PC-3 (cell line): Measurements from ENCODE around the gene SCN1B. TPM values are rescaled to one million over a fixed set of nuclear protein-coding genes. Genes with fewer than 3 reads are reported as not detected.
A peak's percentile ranks its signal among the peaks of the same experiment; 100 is the strongest.
"Not testable (repeated sequence)": the region's sequence is repeated elsewhere in the genome, so short reads cannot be mapped to it uniquely, and the experiment has no call there.

ENCODE experiments used
- ATAC-seq: fragments of 200-7000 bp; cut with Tn5 transposase; 2 replicates; pipeline ENCODE4 v1.9.1; 2020; ENCODE audit warnings: mild to moderate bottlenecking, moderate library complexity
- BruUV-seq: library from RNA; stranded (reverse); fragments of 400-500 nt; replicated peaks from 2 replicates; lab custom pipeline; 2021; lab: Mats Ljungman, UMichigan
- CTCF ChIA-PET: fragments of 300-600 bp; sonication (Branson Sonifier 250); formaldehyde crosslinking; loops from one replicate; lab custom pipeline; 2022; ENCODE audit warnings: antibody characterized with exemption; lab: Charles Lee
- POLR2A ChIA-PET: fragments of 300-600 bp; sonication (Branson Sonifier 250); formaldehyde crosslinking; loops from one replicate; lab custom pipeline; 2022; ENCODE audit warnings: antibody characterized with exemption; ENCODE audit not compliant: unreplicated experiment; lab: Charles Lee
- DNase-seq: peaks from one replicate; pipeline ENCODE4 v3.0.0-alpha.2; 2015
- H2AFZ ChIP-seq: fragments of 300-600 bp; sonication (generic); 2 replicates; pipeline ENCODE4 v1.6.0; 2016; ENCODE audit warnings: antibody characterized with exemption, low read length
- H3F3A ChIP-seq: fragments of 300-600 bp; sonication (generic); one replicate; pipeline ENCODE4 v1.6.0; 2017; ENCODE audit warnings: antibody characterized with exemption, low read length, control low read depth, mild to moderate bottlenecking; ENCODE audit not compliant: unreplicated experiment
- H3K27ac ChIP-seq: fragments of 300-600 bp; sonication (generic); 2 replicates; pipeline ENCODE4 v1.5.1; 2016; ENCODE audit warnings: mild to moderate bottlenecking, low read length
- H3K27me3 ChIP-seq: fragments of 300-600 bp; sonication (generic); 2 replicates; pipeline ENCODE4 v1.6.1; 2016; ENCODE audit warnings: low read length, mixed read lengths
- H3K36me3 ChIP-seq: fragments of 300-600 bp; sonication (generic); 2 replicates; pipeline ENCODE4 v1.6.1; 2016; ENCODE audit warnings: low read depth, mixed run types, low read length, mixed read lengths
- H3K4me1 ChIP-seq: fragments of 300-600 bp; sonication (generic); 2 replicates; pipeline ENCODE4 v1.5.1; 2016; ENCODE audit warnings: low read length; ENCODE audit not compliant: insufficient read depth
- H3K4me2 ChIP-seq: fragments of 300-600 bp; sonication (generic); 2 replicates; pipeline ENCODE4 v1.6.0; 2016; ENCODE audit warnings: low read length
- H3K4me3 ChIP-seq: fragments of 300-600 bp; sonication (generic); 2 replicates; pipeline ENCODE4 v1.5.1; 2016; ENCODE audit warnings: mild to moderate bottlenecking, low read length, mixed read lengths
- H3K79me2 ChIP-seq: fragments of 300-600 bp; sonication (generic); 2 replicates; pipeline ENCODE4 v1.6.1; 2017; ENCODE audit warnings: low read length, mixed read lengths
- H3K9ac ChIP-seq: fragments of 300-600 bp; sonication (generic); 2 replicates; pipeline ENCODE4 v1.6.0; 2016; ENCODE audit warnings: mild to moderate bottlenecking, low read length
- H3K9me2 ChIP-seq: fragments of 300-600 bp; sonication (generic); replicated peaks from 2 replicates; pipeline ENCODE4 v1.6.1; 2016; ENCODE audit warnings: mixed run types, low read length, mixed read lengths
- H3K9me3 ChIP-seq: fragments of 300-600 bp; sonication (generic); 2 replicates; pipeline ENCODE4 v1.6.1; 2016; ENCODE audit warnings: low read length, mixed read lengths
- H4K20me1 ChIP-seq: fragments of 300-600 bp; sonication (generic); 2 replicates; pipeline ENCODE4 v1.6.1; 2016; ENCODE audit warnings: low read length, mixed read lengths
- CTCF ChIP-seq: fragments of 300-600 bp; sonication (generic); conservative IDR thresholded peaks from 2 replicates; pipeline ENCODE4 v1.5.1; 2017; ENCODE audit warnings: antibody characterized with exemption, low read depth, mild to moderate bottlenecking, low read length
- EZH2 ChIP-seq: fragments of 300-600 bp; sonication (generic); IDR thresholded peaks from one replicate; pipeline ENCODE4 v1.6.1; 2017; ENCODE audit warnings: antibody characterized with exemption, mild to moderate bottlenecking, low read length; ENCODE audit not compliant: unreplicated experiment
- EZH2phosphoT487 ChIP-seq: fragments of 300-600 bp; sonication (generic); IDR thresholded peaks from 2 replicates; pipeline ENCODE4 v1.6.1; 2018; ENCODE audit warnings: mild to moderate bottlenecking, antibody characterized with exemption, low read length, borderline replicate concordance
- intact Hi-C: fragments of 100-400 bp; cut with micrococcal nuclease; formaldehyde crosslinking; loops from 2 replicates; pipeline ENCODE4 v1.9.0; 2023
- total RNA-seq: library from RNA; depleted of rRNA; stranded (reverse); fragments of >200 nt; gene quantifications from 2 replicates; pipeline ENCODE4 v1.2.3, GENCODE V29; 2014

Gene SCN1B
- total RNA-seq, 1 experiment from 2014 or later: 1.7 TPM

- H3K4me2 ChIP-seq: no peak overlapping the region
- no peak overlapping the region for H3K27ac ChIP-seq
- peaks cover 3% of the 10 kb centered on the region; the same call in 1 of the 2 replicates for H3K36me3 ChIP-seq
- ChIA-PET POLR2A (no interaction called here), CTCF (no interaction called here)
- H3K9ac ChIP-seq: no peak overlapping the region
- intact Hi-C loops: no loop called here
- no peaks in the 10 kb centered on the region for H3K9me3 ChIP-seq
- DNase-seq: peak; percentile 9
- no peaks in the 10 kb centered on the region for H3F3A ChIP-seq
- no peaks in the 10 kb centered on the region for H3K9me2 ChIP-seq
- TF ChIP-seq EZH2phosphoT487: no peak
- TF ChIP-seq EZH2: no peak
- no peak for TF ChIP-seq CTCF
- H4K20me1 ChIP-seq: no peaks in the 10 kb centered on the region
- no peak overlapping the region for H3K4me3 ChIP-seq
- ATAC-seq: peak; percentile 11; the same call in 1 of the 2 replicates
- H3K27me3 ChIP-seq: no peaks in the 10 kb centered on the region
- H3K4me1 ChIP-seq: 0 out of 2 replicates have a peak, but pooled peaks cover 4% of the 10 kb centered on the region
- BruUV-seq: no TSS peak
- no peaks in the 10 kb centered on the region for H3K79me2 ChIP-seq
- no peak overlapping the region for H2AFZ ChIP-seq
These were observed 2.2 kb upstream of the SCN1B start for GRCh38 chr19:35027851-35028599.

- H3K9ac ChIP-seq, H3K9me2 ChIP-seq, H3K27me3 ChIP-seq, POLR2A ChIA-PET, H3K4me2 ChIP-seq, H2AFZ ChIP-seq, H3K4me3 ChIP-seq, intact Hi-C loops, H3K9me3 ChIP-seq, CTCF ChIA-PET, H3K27ac ChIP-seq, H4K20me1 ChIP-seq, BruUV-seq, H3K4me1 ChIP-seq, H3K79me2 ChIP-seq, H3F3A ChIP-seq, H3K36me3 ChIP-seq, DNase-seq, ATAC-seq: not testable (repeated sequence)
These were observed 1.7 kb upstream of the SCN1B start for GRCh38 chr19:35028600-35028885.

- POLR2A ChIA-PET, H3K27me3 ChIP-seq, H3K4me3 ChIP-seq, BruUV-seq, H3K27ac ChIP-seq, H3K79me2 ChIP-seq, H3F3A ChIP-seq, ATAC-seq, H3K9me2 ChIP-seq, CTCF ChIA-PET, DNase-seq, H3K9me3 ChIP-seq, H3K4me2 ChIP-seq, H3K36me3 ChIP-seq, H2AFZ ChIP-seq, intact Hi-C loops, H4K20me1 ChIP-seq, H3K4me1 ChIP-seq, H3K9ac ChIP-seq: not testable (repeated sequence)
These were observed 964 bp upstream of the SCN1B start for GRCh38 chr19:35029275-35029736.
